GM19328 (cell line): ENCODE data around the gene ST7.

Experiments
- ATAC-seq: cut with Tn5 transposase; IDR thresholded peaks from one replicate; pipeline ENCODE4 v1.9.1; 2021; ENCODE audit warnings: mild to moderate bottlenecking, moderate library complexity; ENCODE audit not compliant: unreplicated experiment

ST7 gene

GRCh38 chr7:117087639-117088396, 134.5 kb downstream of the ST7 start:
- ATAC-seq: no peak

GRCh38 chr7:117088623-117089194, 135.4 kb downstream of the ST7 start:
- ATAC-seq: no peak

GRCh38 chr7:117090791-117091190, 137.5 kb downstream of the ST7 start:
- ATAC-seq: no peak

- no peak for ATAC-seq
These were observed 138.4 kb downstream of the ST7 start for GRCh38 chr7:117091721-117092120.

- no peak for ATAC-seq
These were observed 139.5 kb downstream of the ST7 start for GRCh38 chr7:117092785-117093184.

GRCh38 chr7:117094457-117094856, 141.2 kb downstream of the ST7 start:
- no peak for ATAC-seq

- no peak for ATAC-seq
These were observed 141.8 kb downstream of the ST7 start for GRCh38 chr7:117095055-117095454.

- ATAC-seq: no peak
These were observed 143.0 kb downstream of the ST7 start for GRCh38 chr7:117096330-117096729.

- no peak for ATAC-seq
These were observed 143.6 kb downstream of the ST7 start for GRCh38 chr7:117096942-117097341.

- no peak for ATAC-seq
These were observed 144.6 kb downstream of the ST7 start for GRCh38 chr7:117097860-117098259.

- ATAC-seq: no peak
These were observed 145.2 kb downstream of the ST7 start for GRCh38 chr7:117098457-117098856.

GRCh38 chr7:117101026-117101425, 147.7 kb downstream of the ST7 start:
- no peak for ATAC-seq

GRCh38 chr7:117110480-117111315, 157.4 kb downstream of the ST7 start:
- peak; percentile 89 for ATAC-seq

GRCh38 chr7:117111535-117111934, 158.2 kb downstream of the ST7 start:
- ATAC-seq: no peak

GRCh38 chr7:117112640-117113039, 159.3 kb downstream of the ST7 start:
- ATAC-seq: no peak

GRCh38 chr7:117113871-117114270, 160.6 kb downstream of the ST7 start:
- ATAC-seq: no peak

GRCh38 chr7:117114272-117114671, 161.0 kb downstream of the ST7 start:
- no peak for ATAC-seq

- no peak for ATAC-seq
These were observed 162.9 kb downstream of the ST7 start for GRCh38 chr7:117116211-117116610.

- ATAC-seq: no peak
These were observed 163.9 kb downstream of the ST7 start for GRCh38 chr7:117117172-117117571.

- no peak for ATAC-seq
These were observed 165.4 kb downstream of the ST7 start for GRCh38 chr7:117118579-117119180.

GRCh38 chr7:117119192-117119924, 166.1 kb downstream of the ST7 start:
- ATAC-seq: no peak
